GM08714 (cell line): ENCODE data around the gene EARS2.
A peak's percentile ranks its signal among the peaks of the same experiment; 100 is the strongest.

Experiments
- H3K4me3 ChIP-seq: fragments of 200-500 bp; sonication (Bioruptor generic); 2 replicates; pipeline ENCODE4 v1.5.1; 2014; ENCODE audit warnings: mild to moderate bottlenecking, low read length, inconsistent platforms
- ZNF274 ChIP-seq: IDR thresholded peaks from 2 replicates; pipeline ENCODE4 v1.6.1; 2012; ENCODE audit warnings: mild to moderate bottlenecking, low read depth, low read length

Gene EARS2

DNA sequence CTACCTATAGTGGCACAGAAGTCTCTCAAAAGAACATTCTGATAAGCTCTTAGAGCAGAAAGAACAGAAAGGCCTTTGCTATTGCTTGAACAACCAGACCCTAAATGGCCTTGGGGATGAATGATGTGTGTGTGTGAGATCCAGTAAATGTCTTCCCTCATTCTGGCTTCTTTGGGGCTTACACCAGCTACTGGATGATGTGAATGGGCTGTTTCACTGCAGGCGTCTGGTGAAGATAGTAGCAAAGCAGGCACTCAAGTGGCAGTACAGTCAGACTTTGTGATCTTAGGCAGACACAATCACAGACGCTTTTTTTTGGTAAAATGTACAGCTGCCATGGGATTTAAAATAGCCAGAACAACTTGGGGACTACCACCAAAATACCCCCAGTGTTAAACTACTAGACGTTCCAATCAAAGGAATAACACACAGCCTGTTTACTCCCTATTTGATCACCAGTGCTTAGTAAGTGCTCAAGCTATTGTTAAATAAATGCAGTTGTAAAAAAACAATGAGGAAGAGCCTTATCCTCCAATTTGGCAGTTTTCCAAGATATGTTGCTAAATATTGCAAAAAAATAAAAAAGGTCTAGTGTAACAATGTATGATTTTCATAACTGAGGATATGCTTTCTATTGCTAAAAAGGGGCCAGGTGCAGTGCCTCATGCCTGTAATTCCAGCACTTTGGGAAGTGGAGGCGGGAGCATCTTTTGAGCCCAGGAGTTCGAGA, 21.1 kb upstream of the EARS2 start:
- no peak for TF ChIP-seq ZNF274
- H3K4me3 ChIP-seq, result no peak overlapping the region

DNA sequence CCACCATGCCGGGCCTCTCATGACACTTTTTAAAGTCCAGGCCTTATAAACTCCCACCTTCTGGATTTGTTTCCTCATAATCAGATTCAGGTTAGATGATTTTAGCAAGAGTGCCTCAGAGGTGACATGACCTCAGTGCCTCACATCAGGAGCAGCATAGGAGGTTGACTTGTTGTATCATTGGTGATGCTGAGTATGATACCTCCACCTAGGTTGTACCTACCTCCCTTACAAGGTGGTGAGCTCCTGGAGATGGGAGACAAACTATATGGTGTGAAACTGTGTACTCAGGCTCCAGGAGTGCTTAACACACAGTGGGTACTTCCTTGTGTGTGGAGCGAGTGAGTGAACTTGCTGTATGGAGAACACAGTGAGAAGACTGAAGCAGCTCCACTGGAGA, 20.3 kb upstream of the EARS2 start:
- no peak for TF ChIP-seq ZNF274
- H3K4me3 ChIP-seq, result no peak overlapping the region

DNA sequence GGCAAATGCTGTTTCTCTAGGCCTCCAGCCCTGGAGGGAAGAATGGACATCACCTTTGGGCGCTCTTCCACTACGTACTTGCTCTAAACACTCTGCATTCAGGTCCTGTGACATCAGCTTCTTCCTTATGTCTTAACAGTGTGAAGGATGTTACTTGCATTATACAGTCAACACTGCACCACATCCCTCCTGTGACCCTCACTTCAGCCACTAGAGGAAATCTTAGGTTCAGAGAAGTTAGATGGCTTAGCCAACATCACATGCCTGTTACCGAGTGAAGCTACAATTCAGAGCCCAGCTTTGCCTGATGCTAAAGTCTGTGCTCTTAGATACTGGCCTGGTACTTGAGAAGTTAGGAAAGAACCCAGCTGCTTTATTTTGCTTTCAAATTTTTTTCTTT, 18.7 kb upstream of the EARS2 start:
- no peak for TF ChIP-seq ZNF274
- H3K4me3 ChIP-seq, result no peak overlapping the region

DNA sequence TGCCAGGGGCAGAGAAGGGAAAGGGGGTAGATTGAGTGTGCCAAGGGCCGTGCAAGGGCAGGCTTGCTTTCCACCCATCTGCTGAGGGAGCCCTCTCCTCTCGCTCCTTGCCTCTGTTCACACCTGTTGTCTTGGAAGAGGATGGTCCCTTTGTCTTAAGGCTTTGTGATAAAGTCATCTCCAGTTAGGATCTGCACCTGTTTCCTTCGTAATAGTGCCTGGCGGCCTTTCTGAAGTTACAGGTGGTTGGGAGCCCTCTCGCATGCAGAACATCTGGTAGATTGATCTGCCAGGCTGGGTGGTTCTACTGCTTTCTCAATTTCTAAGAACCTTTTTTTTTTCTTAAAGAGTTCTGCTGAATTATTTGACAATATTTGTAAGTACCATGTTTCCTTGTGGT, 16.7 kb upstream of the EARS2 start:
- no peak overlapping the region for H3K4me3 ChIP-seq
- TF ChIP-seq ZNF274, result no peak

DNA sequence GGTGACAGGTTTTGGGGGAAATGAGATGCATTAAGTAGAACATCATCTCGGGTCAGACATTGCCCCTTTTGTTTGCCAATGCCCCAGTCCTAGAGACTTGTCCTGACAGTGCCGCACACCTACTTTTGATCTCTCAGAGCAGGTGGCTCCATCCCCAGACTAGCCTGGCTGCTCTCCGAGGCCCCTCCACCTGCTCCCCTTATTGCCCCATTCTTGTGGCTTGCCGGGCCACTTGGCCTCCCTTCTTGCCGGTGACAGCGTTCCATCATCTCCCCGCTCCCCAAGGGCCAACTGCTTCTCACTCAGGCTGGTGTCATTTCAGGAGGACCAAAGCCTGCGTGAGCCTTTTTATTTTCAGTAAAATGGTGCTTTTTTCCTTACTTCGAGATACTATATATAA, 15.2 kb upstream of the EARS2 start:
- H3K4me3 ChIP-seq, result no peak overlapping the region
- TF ChIP-seq ZNF274, result no peak

DNA sequence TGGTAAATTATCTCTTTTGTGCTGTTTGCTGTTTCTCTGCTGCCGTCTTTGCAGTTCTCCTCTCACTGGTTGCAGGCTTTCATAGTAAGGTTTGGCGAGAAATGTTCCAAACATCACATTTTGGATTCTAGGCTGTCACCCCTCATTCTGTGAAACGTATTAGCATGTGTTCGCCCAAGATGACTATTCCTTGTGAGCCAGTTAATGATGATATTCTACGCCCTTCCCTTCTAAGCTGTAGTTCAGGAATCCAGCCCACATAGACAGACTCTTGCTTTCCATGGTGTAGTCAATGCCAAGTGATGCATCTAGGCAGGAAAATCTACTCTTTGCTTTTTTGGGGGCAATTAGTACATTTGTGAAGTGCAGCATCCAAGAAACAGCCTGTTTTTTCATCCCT, 14.7 kb upstream of the EARS2 start:
- TF ChIP-seq ZNF274, result no peak
- H3K4me3 ChIP-seq, result no peak overlapping the region

DNA sequence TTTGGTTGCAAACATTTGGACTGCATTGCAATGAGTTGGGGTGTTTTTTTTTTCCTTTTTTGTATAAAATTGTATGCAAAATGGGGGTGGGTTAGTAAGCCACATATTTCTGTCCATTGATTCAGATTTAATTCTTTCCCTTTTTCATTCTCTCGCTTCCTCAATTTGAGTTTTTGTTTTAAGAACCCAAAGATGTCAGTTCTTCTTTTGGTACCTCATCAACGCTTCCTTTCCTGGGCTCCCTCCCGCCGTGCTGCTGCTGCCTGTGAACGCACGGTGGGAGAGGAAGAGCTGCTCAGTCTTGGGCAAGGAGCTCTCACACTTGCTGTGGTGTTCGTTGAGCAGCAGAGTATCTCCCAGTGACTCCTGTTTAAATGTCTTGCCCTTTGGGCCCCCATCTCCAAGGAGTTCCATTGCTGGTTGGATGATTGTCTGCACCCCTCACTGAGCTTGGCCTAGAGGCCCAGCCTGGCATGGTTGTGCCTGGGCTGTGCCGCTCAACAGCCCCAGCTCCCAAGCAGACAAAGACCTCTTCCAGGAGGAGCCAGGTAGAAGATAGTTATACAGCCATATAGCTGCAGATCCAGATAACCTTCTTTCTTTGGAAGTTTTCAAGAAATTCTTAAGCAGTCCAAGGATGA, 14.0 kb upstream of the EARS2 start:
- no peak for TF ChIP-seq ZNF274
- no peak overlapping the region for H3K4me3 ChIP-seq

DNA sequence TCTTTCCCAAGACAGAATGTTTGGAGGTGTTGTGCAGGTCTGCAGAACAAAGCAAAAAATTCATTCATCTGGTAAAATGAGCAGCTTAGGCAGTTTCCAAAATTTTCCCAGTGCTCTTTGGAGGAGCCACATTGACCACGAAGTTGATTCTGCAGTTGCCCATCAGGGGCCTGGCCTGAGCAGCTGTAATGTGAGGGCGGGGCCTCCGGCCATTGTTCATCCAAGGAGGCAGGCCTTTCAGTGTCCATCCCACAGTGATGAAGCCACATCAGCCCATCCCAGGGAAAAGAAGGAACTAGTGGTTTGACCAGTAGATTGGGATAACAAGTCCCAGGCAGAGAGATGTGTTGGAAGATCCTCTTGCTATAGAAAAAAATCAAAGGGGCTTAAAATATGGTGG, 10.5 kb upstream of the EARS2 start:
- TF ChIP-seq ZNF274, result no peak
- H3K4me3 ChIP-seq, result no peak overlapping the region

DNA sequence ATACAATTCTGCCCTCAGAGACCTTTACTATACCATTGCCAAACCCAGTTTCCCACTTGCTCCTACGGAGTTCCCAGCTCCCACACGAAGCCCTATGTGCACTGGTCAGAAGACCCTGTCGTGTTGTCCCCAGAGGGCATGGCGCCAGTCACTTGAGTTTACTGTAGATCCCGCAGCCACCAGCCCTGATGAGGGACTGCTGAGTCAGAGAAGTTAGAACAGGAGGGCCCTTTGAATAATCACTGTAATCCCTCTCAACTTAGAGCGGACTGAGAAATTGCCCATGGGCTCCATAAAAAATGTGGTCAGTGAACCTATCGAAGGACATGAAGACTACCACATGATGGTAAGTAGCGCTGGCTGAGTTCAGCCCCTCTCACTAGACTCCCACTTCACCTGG, 9.6 kb upstream of the EARS2 start:
- H3K4me3 ChIP-seq, result no peak overlapping the region
- no peak for TF ChIP-seq ZNF274

DNA sequence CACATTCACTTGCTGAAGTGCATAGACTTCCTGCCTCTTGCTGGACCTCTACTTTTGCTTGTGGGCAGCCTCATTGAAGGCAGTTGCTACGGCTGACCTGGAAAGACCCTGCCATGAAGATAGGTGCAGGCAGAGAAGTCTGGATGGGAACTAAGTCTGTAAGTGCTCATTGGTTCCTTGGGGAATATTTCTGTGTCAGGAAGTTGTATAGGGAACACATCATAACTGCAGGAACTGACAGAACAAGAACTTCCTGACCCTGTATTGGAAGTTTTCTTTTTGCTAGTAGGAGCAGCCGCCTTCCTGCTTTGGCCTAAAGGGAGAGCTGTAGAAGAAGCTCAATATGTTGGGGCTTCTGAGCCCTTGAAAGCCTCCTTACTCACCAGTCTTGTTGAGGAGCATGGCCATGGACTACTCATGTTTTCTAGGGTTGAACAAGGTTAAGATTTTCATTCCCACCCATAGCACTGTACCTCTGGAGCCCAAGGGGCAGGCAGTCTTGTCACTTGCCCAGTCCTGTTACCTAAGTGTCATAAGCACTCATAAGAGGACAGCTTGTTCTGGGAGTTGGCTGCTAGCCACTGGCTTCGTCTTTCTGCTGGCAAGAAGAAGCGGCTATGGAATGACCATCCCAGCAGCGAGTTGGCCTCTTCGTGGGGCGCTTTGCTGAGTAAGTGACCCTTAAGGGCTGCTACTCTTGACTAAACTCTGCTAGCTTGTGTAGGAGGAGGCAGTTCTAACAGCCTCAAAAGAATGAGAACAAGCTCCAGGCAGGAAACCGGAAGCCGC, 7.6 kb upstream of the EARS2 start:
- TF ChIP-seq ZNF274, result no peak

DNA sequence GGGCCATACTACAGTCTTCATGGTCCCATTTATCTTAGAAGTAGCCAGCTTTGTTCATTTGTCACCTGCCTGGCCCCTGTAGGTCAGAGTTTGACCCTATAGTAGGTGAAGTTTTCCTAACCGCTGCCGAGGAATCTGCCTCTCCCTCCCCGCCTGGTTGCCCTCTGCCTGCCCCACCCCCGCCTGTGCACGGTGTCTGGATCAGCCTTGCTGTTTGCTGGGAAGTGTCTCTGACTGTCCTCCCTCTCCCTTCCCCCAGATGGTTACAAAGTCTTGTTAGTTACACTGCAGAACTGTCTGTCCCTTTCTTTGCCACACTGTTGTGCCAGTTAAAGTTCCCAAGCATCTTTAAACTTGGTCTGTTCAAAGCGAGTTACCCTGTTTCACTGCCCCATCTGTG, 6.0 kb upstream of the EARS2 start:
- H3K4me3 ChIP-seq, result no peak overlapping the region
- TF ChIP-seq ZNF274, result no peak

More for the DNA sequence above, 7.6 kb upstream of the EARS2 start:
- H3K4me3 ChIP-seq, result no peak overlapping the region

DNA sequence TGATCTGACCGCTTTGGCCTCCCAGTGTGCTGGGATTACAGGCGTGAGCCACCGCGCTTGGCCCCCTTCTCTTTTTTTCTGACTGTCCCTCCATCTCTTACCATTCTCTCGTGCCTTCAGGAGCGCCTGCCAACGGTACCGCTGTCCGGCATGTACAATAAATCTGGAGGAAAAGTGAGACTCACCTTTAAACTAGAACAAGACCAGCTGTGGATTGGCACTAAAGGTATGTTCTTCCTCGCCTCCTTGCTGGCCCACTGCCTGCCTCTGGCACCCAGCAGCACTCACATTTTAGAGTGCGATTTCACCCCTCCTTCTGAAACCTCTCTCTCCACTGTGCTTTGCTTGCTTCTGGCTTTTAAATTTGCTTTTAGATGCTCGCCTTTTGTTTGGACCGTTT, 5.4 kb upstream of the EARS2 start:
- TF ChIP-seq ZNF274, result no peak
- no peak overlapping the region for H3K4me3 ChIP-seq

DNA sequence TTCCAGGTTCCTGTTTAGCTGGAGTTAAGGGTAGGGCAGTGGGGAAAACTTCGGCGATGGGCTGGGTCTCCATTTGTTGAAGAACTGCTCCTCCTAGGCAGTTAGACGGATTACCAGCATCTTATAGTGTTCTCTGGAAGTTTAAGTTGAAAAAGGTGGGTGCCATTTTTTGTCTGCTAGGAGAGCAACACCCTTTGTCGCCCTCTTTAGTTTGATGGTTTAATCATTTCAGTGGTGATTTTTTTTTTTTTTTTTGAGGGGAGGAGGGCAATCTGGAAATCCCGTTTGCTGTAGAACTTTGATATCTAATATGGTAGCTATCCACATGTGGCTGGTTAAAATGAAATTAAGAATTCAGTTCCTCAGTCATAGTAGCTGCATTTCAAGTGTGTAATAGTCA, 4.4 kb upstream of the EARS2 start:
- H3K4me3 ChIP-seq, result no peak overlapping the region
- no peak for TF ChIP-seq ZNF274

DNA sequence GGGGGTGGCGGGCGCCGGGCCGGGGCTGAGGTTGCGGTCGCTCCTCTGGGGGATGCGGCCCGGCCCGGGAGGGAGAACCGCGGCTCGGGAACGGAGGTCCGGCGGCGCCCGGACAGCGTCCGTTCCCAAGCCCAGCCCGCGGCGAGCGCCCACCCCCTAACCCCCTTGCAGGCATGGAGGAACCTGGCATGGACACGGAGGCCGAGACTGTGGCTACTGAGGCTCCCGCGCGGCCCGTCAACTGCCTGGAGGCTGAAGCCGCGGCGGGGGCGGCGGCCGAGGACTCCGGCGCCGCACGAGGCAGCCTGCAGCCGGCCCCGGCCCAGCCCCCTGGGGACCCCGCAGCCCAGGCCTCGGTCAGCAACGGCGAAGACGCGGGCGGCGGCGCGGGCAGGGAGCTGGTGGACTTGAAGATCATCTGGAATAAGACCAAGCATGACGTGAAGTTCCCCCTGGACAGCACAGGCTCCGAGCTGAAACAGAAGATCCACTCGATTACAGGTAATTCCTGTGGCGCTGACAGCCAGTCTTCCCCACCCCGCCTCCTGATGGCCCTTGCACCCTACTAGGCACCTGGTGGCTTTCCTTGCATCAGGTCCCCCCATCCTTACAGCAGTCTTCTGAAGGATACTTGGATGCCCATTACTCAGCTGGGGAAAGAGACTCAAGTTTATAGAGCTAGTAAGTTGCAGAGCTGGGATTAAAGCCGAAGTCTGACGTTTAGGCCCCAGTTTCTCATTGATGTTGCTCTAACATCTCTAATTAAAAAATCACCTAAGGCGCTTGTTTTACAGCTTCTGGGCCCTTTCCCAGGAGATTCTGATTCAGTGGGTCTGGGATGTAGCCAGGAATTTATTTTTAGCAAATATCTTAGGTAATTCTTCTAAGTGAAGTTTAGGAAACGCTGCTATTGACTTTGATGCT, 891 bp upstream of the EARS2 start:
- H3K4me3 ChIP-seq, result peak overlapping the region; percentile 90
- no peak for TF ChIP-seq ZNF274
